WTC11 (cell line): Measurements from ENCODE around the gene TSPAN18. TPM values are rescaled to one million over a fixed set of nuclear protein-coding genes. Genes with fewer than 3 reads are reported as not detected.

Experiments
- ATAC-seq: fragments of 200-7000 bp; cut with Tn5 transposase; 2 replicates; pipeline ENCODE4 v1.10.0; 2021; ENCODE audit warnings: mild to moderate bottlenecking, moderate library complexity
- CTCF ChIA-PET: fragments of 300-600 bp; sonication (Branson Sonifier 250); formaldehyde crosslinking; loops from one replicate; lab custom pipeline; 2021; ENCODE audit warnings: antibody characterized with exemption; lab: Charles Lee
- POLR2A ChIA-PET: fragments of 350-600 bp; sonication (Branson Sonifier 250); formaldehyde crosslinking; loops from one replicate; lab custom pipeline; 2021; ENCODE audit warnings: antibody characterized with exemption; lab: Charles Lee
- DNase-seq: peaks from one replicate; pipeline ENCODE4 v3.0.0; 2021; ENCODE audit warnings: low spot score
- H3K27ac Mint-ChIP-seq: 2 replicates; pipeline ENCODE4 v1.8.0; 2021; ENCODE audit warnings: mixed read lengths
- H3K27me3 Mint-ChIP-seq: 2 replicates; pipeline ENCODE4 v1.8.0; 2021; ENCODE audit warnings: low read depth, mild to moderate bottlenecking, moderate library complexity, mixed read lengths
- H3K36me3 Mint-ChIP-seq: 2 replicates; pipeline ENCODE4 v1.8.0; 2021; ENCODE audit warnings: mixed read lengths
- H3K4me1 Mint-ChIP-seq: 2 replicates; pipeline ENCODE4 v1.8.0; 2022; ENCODE audit warnings: mixed read lengths
- H3K4me3 Mint-ChIP-seq: 2 replicates; pipeline ENCODE4 v1.8.0; 2021; ENCODE audit warnings: mild to moderate bottlenecking, moderate library complexity, mixed read lengths
- H3K9me3 Mint-ChIP-seq: 2 replicates; pipeline ENCODE4 v1.8.0; 2021; ENCODE audit warnings: mixed read lengths
- ATF6 ChIP-seq: sonication (generic); formaldehyde crosslinking; IDR thresholded peaks from 2 replicates; pipeline ENCODE4 v1.8.1; 2023; ENCODE audit warnings: mild to moderate bottlenecking, missing genetic modification reagents
- E2F5 ChIP-seq: sonication (generic); formaldehyde crosslinking; IDR thresholded peaks from 2 replicates; pipeline ENCODE4 v1.8.1; 2022; ENCODE audit warnings: mild to moderate bottlenecking, moderate library complexity, missing genetic modification reagents
- FOXK1 ChIP-seq: sonication (generic); formaldehyde crosslinking; IDR thresholded peaks from 2 replicates; pipeline ENCODE4 v1.8.0; 2022; ENCODE audit warnings: mild to moderate bottlenecking, moderate library complexity, missing genetic modification reagents
- GRHL2 ChIP-seq: fragments of 250-450 bp; sonication (Bioruptor Pico); IDR thresholded peaks from 2 replicates; pipeline ENCODE4 v1.8.0; 2022; ENCODE audit warnings: mild to moderate bottlenecking, moderate library complexity; ENCODE audit not compliant: insufficient replicate concordance, severe bottlenecking
- HMGA2 ChIP-seq: fragments of 250-450 bp; sonication (Bioruptor Pico); IDR thresholded peaks from 2 replicates; pipeline ENCODE4 v1.4.0; 2021; ENCODE audit warnings: mild to moderate bottlenecking, moderate library complexity
- HMGXB4 ChIP-seq: sonication (generic); formaldehyde crosslinking; IDR thresholded peaks from 2 replicates; pipeline ENCODE4 v1.8.1; 2023; ENCODE audit warnings: mild to moderate bottlenecking, moderate library complexity, missing genetic modification reagents
- JUN ChIP-seq: sonication (generic); formaldehyde crosslinking; IDR thresholded peaks from 2 replicates; pipeline ENCODE4 v1.8.0; 2023; ENCODE audit warnings: mild to moderate bottlenecking, missing genetic modification reagents
- MYBL2 ChIP-seq: sonication (generic); formaldehyde crosslinking; IDR thresholded peaks from 2 replicates; pipeline ENCODE4 v1.8.1; 2023; ENCODE audit warnings: mild to moderate bottlenecking, moderate library complexity, missing genetic modification reagents
- NFE2L1 ChIP-seq: sonication (generic); formaldehyde crosslinking; IDR thresholded peaks from 2 replicates; pipeline ENCODE4 v1.8.1; 2023; ENCODE audit warnings: missing genetic modification reagents
- NFYB ChIP-seq: sonication (generic); formaldehyde crosslinking; conservative IDR thresholded peaks from 2 replicates; pipeline ENCODE4 v1.8.0; 2022; ENCODE audit warnings: low read depth, missing genetic modification reagents
- PRRX2 ChIP-seq: fragments of 250-450 bp; sonication (Bioruptor Pico); IDR thresholded peaks from 2 replicates; pipeline ENCODE4 v1.8.0; 2021; ENCODE audit warnings: mild to moderate bottlenecking
- RORB ChIP-seq: fragments of 250-450 bp; sonication (Bioruptor Pico); IDR thresholded peaks from 2 replicates; pipeline ENCODE4 v1.9.0; 2021; ENCODE audit warnings: mild to moderate bottlenecking
- ZBTB43 ChIP-seq: sonication (generic); formaldehyde crosslinking; IDR thresholded peaks from 2 replicates; pipeline ENCODE4 v1.8.1; 2023; ENCODE audit warnings: mild to moderate bottlenecking, missing genetic modification reagents
- ZNF317 ChIP-seq: sonication (generic); formaldehyde crosslinking; IDR thresholded peaks from 2 replicates; pipeline ENCODE4 v1.8.1; 2023; ENCODE audit warnings: low read depth, mild to moderate bottlenecking, moderate library complexity, missing genetic modification reagents, borderline replicate concordance
- ZNF671 ChIP-seq: fragments of 250-450 bp; sonication (Bioruptor Pico); IDR thresholded peaks from 2 replicates; pipeline ENCODE4 v1.8.0; 2021; ENCODE audit warnings: mild to moderate bottlenecking
- ZSCAN18 ChIP-seq: fragments of 250-450 bp; sonication (Bioruptor Pico); IDR thresholded peaks from 2 replicates; pipeline ENCODE4 v2.1.2; 2022; ENCODE audit warnings: mild to moderate bottlenecking, moderate library complexity
- total RNA-seq: library from RNA; stranded (reverse); gene quantifications from 3 replicates; pipeline ENCODE4 v1.2.3, GENCODE V29; 2021
- TF ChIP-seq, protein P1 (sequence below): sonication (generic); formaldehyde crosslinking; IDR thresholded peaks from 2 replicates; pipeline ENCODE4 v1.8.1; 2023; ENCODE audit warnings: mild to moderate bottlenecking, missing genetic modification reagents, moderate library complexity
- TF ChIP-seq, protein P2 (sequence below): sonication (generic); formaldehyde crosslinking; IDR thresholded peaks from 2 replicates; pipeline ENCODE4 v1.8.1; 2023; ENCODE audit warnings: mild to moderate bottlenecking, missing genetic modification reagents, moderate library complexity

Gene TSPAN18
- total RNA-seq, 1 experiment from 2014 or later, result 44.7 TPM

DNA sequence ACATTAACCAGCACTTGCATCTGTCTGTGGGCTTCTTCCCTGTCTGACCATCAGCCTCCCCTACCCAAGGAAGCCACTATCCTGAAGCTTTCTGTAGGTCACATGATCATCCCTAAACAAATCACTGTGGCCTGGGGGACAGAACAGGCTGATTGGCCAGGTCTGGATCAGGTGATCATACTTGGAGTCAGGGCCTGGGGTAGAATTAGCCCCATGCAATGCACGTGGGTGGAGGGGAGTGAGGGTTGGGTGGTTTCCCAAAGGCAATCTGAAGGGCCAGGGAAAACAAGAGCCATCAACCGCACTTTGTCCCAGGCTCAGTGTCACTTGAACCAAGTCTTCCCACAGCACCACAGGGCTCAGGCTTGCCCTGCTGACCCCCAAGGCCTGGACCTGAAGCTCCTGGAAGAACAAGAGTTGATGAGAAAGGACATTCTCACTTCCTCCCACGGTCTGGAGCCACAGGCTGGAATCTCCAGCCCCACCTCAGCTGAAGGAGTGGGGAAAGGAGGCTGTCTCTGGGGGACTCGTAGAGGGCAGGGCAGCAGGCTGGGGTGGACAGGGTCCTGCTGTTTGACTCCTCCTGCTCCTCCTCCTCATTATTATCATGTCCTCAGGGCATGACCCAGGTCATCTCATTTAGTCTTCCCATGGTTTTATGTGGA, 31.5 kb upstream of the TSPAN18 start (continued):
- no peak for TF ChIP-seq E2F5 (CRISPR knock-in tag)
- TF ChIP-seq JUN (CRISPR knock-in tag), result no peak
- TF ChIP-seq NFYB (CRISPR knock-in tag), result peak; percentile 66
- TF ChIP-seq ZNF317 (CRISPR knock-in tag), result no peak
- TF ChIP-seq PRRX2 (CRISPR knock-in tag), result no peak
- no peak for TF ChIP-seq NFE2L1 (CRISPR knock-in tag)
- TF ChIP-seq HMGXB4, result no peak
- TF ChIP-seq, protein P1, sequence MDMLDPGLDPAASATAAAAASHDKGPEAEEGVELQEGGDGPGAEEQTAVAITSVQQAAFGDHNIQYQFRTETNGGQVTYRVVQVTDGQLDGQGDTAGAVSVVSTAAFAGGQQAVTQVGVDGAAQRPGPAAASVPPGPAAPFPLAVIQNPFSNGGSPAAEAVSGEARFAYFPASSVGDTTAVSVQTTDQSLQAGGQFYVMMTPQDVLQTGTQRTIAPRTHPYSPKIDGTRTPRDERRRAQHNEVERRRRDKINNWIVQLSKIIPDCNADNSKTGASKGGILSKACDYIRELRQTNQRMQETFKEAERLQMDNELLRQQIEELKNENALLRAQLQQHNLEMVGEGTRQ (CRISPR knock-in tag), result peak; percentile 77
- no peak for TF ChIP-seq HMGA2 (CRISPR knock-in tag)
- TF ChIP-seq GRHL2 (CRISPR knock-in tag), result no peak
- no peak for TF ChIP-seq ZNF671 (CRISPR knock-in tag)

DNA sequence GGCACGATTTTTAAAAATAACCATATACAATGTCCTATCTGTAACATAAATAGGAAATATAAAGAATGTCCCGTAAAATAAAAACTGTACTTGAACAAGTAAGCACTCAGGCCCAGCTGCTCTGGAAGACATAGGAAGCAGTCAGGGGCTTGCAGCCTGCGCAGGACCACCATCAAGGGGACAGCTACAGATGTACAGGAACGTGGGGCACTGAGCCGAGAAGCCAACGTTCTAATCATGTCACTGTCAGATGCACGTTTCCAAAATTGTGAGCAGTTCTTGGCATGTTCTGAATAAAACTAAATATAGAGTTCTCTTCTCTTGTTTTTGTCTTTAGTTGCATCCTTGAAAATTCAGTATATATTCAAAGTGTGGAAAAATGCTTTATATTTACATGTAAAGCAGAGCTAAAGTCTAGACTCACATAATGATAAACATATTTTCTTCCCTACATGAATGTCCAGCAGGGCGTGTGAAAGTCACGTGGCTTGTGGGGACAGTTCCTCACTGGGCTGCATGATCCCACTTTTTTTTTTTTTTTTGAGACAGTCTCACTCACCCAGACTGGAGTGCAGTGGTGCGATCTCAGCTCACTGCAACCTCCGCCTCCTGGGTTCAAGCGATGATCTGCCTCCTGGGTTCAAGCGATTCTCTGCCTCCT, 28.4 kb upstream of the TSPAN18 start:
- 0 out of 2 replicates have a peak, but pooled peaks cover 2% of the 10 kb centered on the region for H3K27me3 Mint-ChIP-seq
- H3K4me1 Mint-ChIP-seq, result peaks cover 8% of the 10 kb centered on the region
- DNase-seq (no peak), ATAC-seq (no peak)
- no peaks in the 10 kb centered on the region for H3K36me3 Mint-ChIP-seq
- H3K4me3 Mint-ChIP-seq, result no peak overlapping the region
- H3K27ac Mint-ChIP-seq, result no peak overlapping the region
- ChIA-PET POLR2A (no interaction called here), CTCF (no interaction called here)
- no peaks in the 10 kb centered on the region for H3K9me3 Mint-ChIP-seq
- TF ChIP-seq FOXK1 (CRISPR knock-in tag) (no peak), ZSCAN18 (CRISPR knock-in tag) (no peak), RORB (CRISPR knock-in tag) (no peak), ATF6 (CRISPR knock-in tag) (no peak), MYBL2 (CRISPR knock-in tag) (no peak), ZBTB43 (no peak)
- TF ChIP-seq, protein P2, sequence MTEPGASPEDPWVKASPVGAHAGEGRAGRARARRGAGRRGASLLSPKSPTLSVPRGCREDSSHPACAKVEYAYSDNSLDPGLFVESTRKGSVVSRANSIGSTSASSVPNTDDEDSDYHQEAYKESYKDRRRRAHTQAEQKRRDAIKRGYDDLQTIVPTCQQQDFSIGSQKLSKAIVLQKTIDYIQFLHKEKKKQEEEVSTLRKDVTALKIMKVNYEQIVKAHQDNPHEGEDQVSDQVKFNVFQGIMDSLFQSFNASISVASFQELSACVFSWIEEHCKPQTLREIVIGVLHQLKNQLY (CRISPR knock-in tag), result no peak
- TF ChIP-seq, protein P1 (CRISPR knock-in tag), result no peak
